Endothelial cell of umbilical vein (primary cell): Measurements from ENCODE around the gene ACD. TPM values are rescaled to one million over a fixed set of nuclear protein-coding genes. Genes with fewer than 3 reads are reported as not detected.

Source experiments
- BruUV-seq: library from RNA; stranded (reverse); fragments of 400-500 nt; replicated peaks from 2 replicates; lab custom pipeline; 2021; lab: Mats Ljungman, UMichigan
- CTCF ChIA-PET: fragments of 300-600, 350-600 bp; sonication (Branson Sonifier 250); formaldehyde crosslinking; loops from one replicate; lab custom pipeline; 2021; ENCODE audit warnings: antibody characterized with exemption, inconsistent platforms; lab: Charles Lee
- POLR2A ChIA-PET: fragments of 300-600, 350-600 bp; sonication (Branson Sonifier 250); formaldehyde crosslinking; loops from one replicate; lab custom pipeline; 2021; ENCODE audit warnings: antibody characterized with exemption, inconsistent platforms; lab: Charles Lee
- DNase-seq: peaks from one replicate; pipeline ENCODE4 v3.0.0-alpha.2; 2011; ENCODE audit warnings: low read depth, low spot score
- FAIRE-seq: peaks from 2 replicates; lab custom pipeline; 2011; peaks lifted over from hg19 to GRCh38; lab: Jason Lieb, UNC
- H2AFZ ChIP-seq: 2 replicates; pipeline ENCODE4 v1.6.0; 2012; ENCODE audit warnings: low read depth, low read length, control low read depth, inconsistent platforms
- H3K27ac ChIP-seq: 2 replicates; pipeline ENCODE4 v1.5.1; 2011; ENCODE audit warnings: low read depth, mild to moderate bottlenecking, control low read depth, low read length, moderate library complexity; ENCODE audit not compliant: insufficient read depth
- H3K27me3 ChIP-seq, 2 experiments: 2 replicates each; pipeline versions ENCODE4 v1.6.0 to v1.6.1; 2011; ENCODE audit warnings: low read length in 2 of 2, mixed read lengths in 1 of 2; ENCODE audit not compliant: control insufficient read depth in 2 of 2, insufficient read depth in 2 of 2
- H3K36me3 ChIP-seq, 2 experiments: 2 replicates in 1 of 2; 3 replicates in 1 of 2; pipeline ENCODE4 v1.5.1; 2011; ENCODE audit warnings: low read length in 2 of 2, mild to moderate bottlenecking in 1 of 2, moderate library complexity in 1 of 2; ENCODE audit not compliant: control insufficient read depth in 2 of 2, insufficient read depth in 2 of 2; ENCODE audit errors: extremely low read depth in 1 of 2
- H3K4me1 ChIP-seq: 3 replicates; pipeline ENCODE4 v1.5.1; 2011; ENCODE audit warnings: mild to moderate bottlenecking, low read length; ENCODE audit not compliant: control insufficient read depth, insufficient read depth; ENCODE audit errors: extremely low read depth
- H3K4me2 ChIP-seq: 2 replicates; pipeline ENCODE4 v1.6.1; 2011; ENCODE audit warnings: low read length, control low read depth, mixed read lengths; ENCODE audit not compliant: insufficient read depth
- H3K4me3 ChIP-seq, 3 experiments: fragments of 200-600 bp in 1 of 3; sonication (generic), shearing (Covaris generic) in 1 of 3; replicated peaks in 1 of 3; 2 replicates each; pipeline ENCODE4 v1.5.1; 2011 to 2016; ENCODE audit warnings: control low read depth in 3 of 3, low read length in 3 of 3, mild to moderate bottlenecking in 2 of 3, inconsistent platforms in 1 of 3, low read depth in 1 of 3, moderate library complexity in 1 of 3; ENCODE audit not compliant: insufficient read depth in 1 of 3
- H3K79me2 ChIP-seq: 2 replicates; pipeline ENCODE4 v1.6.0; 2012; ENCODE audit warnings: low read length, inconsistent platforms; ENCODE audit not compliant: control insufficient read depth, insufficient read depth
- H3K9ac ChIP-seq: replicated peaks from 2 replicates; pipeline ENCODE3; 2011; ENCODE audit warnings: low read length, control low read depth; ENCODE audit not compliant: insufficient read depth; ENCODE audit errors: extremely low read depth
- H3K9me1 ChIP-seq: replicated peaks from 3 replicates; pipeline ENCODE4 v1.6.0; 2011; ENCODE audit warnings: mild to moderate bottlenecking, low read length; ENCODE audit not compliant: control insufficient read depth, insufficient read depth; ENCODE audit errors: extremely low read depth
- H3K9me3 ChIP-seq: replicated peaks from 2 replicates; pipeline ENCODE4 v1.5.1; 2012; ENCODE audit warnings: low read length, inconsistent platforms; ENCODE audit not compliant: control insufficient read depth, insufficient read depth
- H4K20me1 ChIP-seq: replicated peaks from 2 replicates; pipeline ENCODE3; 2011; ENCODE audit warnings: mild to moderate bottlenecking, low read length; ENCODE audit not compliant: control insufficient read depth, insufficient read depth; ENCODE audit errors: extremely low read depth
- CTCF ChIP-seq, 2 donors: IDR thresholded peaks; 1 replicate in 1 of 2; 2 replicates in 1 of 2; pipeline ENCODE4 v1.5.1; 2011; ENCODE audit warnings: low read length in 2 of 2, mild to moderate bottlenecking in 2 of 2, moderate library complexity in 2 of 2, control low read depth in 1 of 2, inconsistent platforms in 1 of 2, low read depth in 1 of 2; ENCODE audit not compliant: insufficient read depth in 1 of 2; ENCODE audit errors: extremely low read depth in 1 of 2
- EZH2 ChIP-seq: IDR thresholded peaks from 2 replicates; pipeline ENCODE4 v1.6.1; 2012; ENCODE audit warnings: borderline replicate concordance, low read depth, mild to moderate bottlenecking, moderate library complexity, low read length, inconsistent platforms; ENCODE audit not compliant: severe bottlenecking
- FOS ChIP-seq: IDR thresholded peaks from 2 replicates; pipeline ENCODE4 v1.6.1; 2011; ENCODE audit warnings: mild to moderate bottlenecking, low read length, moderate library complexity, borderline replicate concordance; ENCODE audit not compliant: insufficient read depth
- GATA2 ChIP-seq: IDR thresholded peaks from 2 replicates; pipeline ENCODE4 v1.7.0; 2011; ENCODE audit warnings: low read depth, mild to moderate bottlenecking, moderate library complexity, mixed read lengths, low read length; ENCODE audit not compliant: insufficient read length, insufficient read depth
- JUN ChIP-seq: IDR thresholded peaks from 2 replicates; pipeline ENCODE4 v1.6.1; 2011; ENCODE audit warnings: borderline replicate concordance, low read depth; ENCODE audit not compliant: insufficient read length, insufficient read depth
- MAX ChIP-seq: IDR thresholded peaks from 2 replicates; pipeline ENCODE4 v1.6.1; 2011; ENCODE audit not compliant: insufficient read depth, insufficient read length
- MYC ChIP-seq: IDR thresholded peaks from one replicate; pipeline ENCODE4 v1.6.1; 2011; ENCODE audit warnings: mild to moderate bottlenecking, low read depth, low read length
- POLR2A ChIP-seq: IDR thresholded peaks from 2 replicates; pipeline ENCODE4 v1.6.1; 2012; ENCODE audit warnings: low read depth, mild to moderate bottlenecking, control low read depth, low read length
- POLR2AphosphoS5 ChIP-seq: IDR thresholded peaks from 2 replicates; pipeline ENCODE4 v1.6.1; 2012; ENCODE audit warnings: low read depth, mild to moderate bottlenecking, control low read depth, low read length, moderate library complexity; ENCODE audit not compliant: insufficient read depth
- dilution Hi-C: fragments of 300-500 bp; cut with MboI; formaldehyde crosslinking; loops from one replicate; pipeline ENCODE4 v1.15.0; 2019; ENCODE audit warnings: low sequenced_read_pairs; ENCODE audit not compliant: extremely low pct_ligation_motif_present
- intact Hi-C: fragments of 100-400 bp; cut with micrococcal nuclease; formaldehyde crosslinking; loops from one replicate; pipeline ENCODE4 v1.10.0; 2022
- polyA plus RNA-seq, 4 experiments: library from polyadenylated mRNA; depleted of rRNA in 3 of 4; stranded (reverse) in 3 of 4; unstranded in 1 of 4; fragments of >200 nt; gene quantifications; 2 replicates each; pipeline versions ENCODE4 v1.2.1 to v1.2.3, GENCODE V29; 2011 to 2012; ENCODE audit warnings: missing spikeins in 1 of 4
- total RNA-seq: library from RNA; stranded (reverse); gene quantifications from 2 replicates; pipeline ENCODE4 v1.2.3, GENCODE V29; 2021

ACD gene
- total and polyA plus RNA-seq, 2 donors (not counting 3 experiments of a cell fraction or from before 2014, with no cell fraction given): 24.4 to 36.0 TPM

DNA sequence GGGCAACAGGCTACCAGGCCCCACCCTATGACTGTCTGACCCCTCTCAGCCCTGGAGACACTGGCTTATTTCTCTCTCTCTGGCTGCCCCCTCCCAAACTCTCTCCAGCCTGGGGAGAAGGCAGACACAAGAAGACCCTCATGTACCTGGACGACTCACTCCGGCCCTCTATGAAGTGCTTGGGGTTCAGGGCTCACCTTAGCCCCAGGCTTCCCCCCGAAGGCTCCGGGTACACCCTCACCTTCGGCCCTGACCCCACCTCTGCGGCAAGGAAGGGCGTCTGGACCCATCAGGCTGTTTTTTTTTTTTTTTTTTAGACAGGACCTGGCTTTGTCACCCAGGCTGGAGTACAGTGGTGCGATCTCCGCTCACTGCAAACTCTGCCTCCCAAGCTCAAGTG is 16.0 kb downstream of the ACD start:
- POLR2A ChIA-PET: interaction anchor here (0.7 kb wide), 2 partner anchors 10 to 76 kb away, joined by 3 to 4 read pairs; no protein-coding TSS in a partner anchor
- Histone ChIP-seq H3K9me3 (no peaks in the 10 kb centered on the region), H3K4me2 (no peak overlapping the region), H3K79me2 (no peaks in the 10 kb centered on the region), H2AFZ (no peak overlapping the region), H3K9me1 (no peaks in the 10 kb centered on the region), H3K36me3 (no peaks in the 10 kb centered on the region), H3K4me3 (no peak overlapping the region), H3K27me3 (peaks cover 9 to 14% of the 10 kb centered on the region in 2 experiments), H4K20me1 (no peaks in the 10 kb centered on the region), H3K9ac (no peak overlapping the region), H3K27ac (no peak overlapping the region), H3K4me1 (no peaks in the 10 kb centered on the region)
- no TSS peak for BruUV-seq
- DNase-seq (no peak), FAIRE-seq (peak; percentile 38)
- TF ChIP-seq FOS: no peak
- no peak for TF ChIP-seq CTCF (IDR thresholded peaks at IDR 0.05; ENCODE audit: extremely low read depth in 1 of 2, insufficient read depth in 1 of 2, low read depth in 1 of 2, low read length in 2 of 2)
- TF ChIP-seq MYC: no peak
- no peak for TF ChIP-seq EZH2
- no peak for TF ChIP-seq POLR2A
- TF ChIP-seq POLR2AphosphoS5: no peak
- no peak for TF ChIP-seq JUN
- TF ChIP-seq GATA2: no peak
- TF ChIP-seq MAX: no peak
- dilution Hi-C loops: no loop called here
- CTCF ChIA-PET: interaction anchor here (0.9 to 7.7 kb wide), 14 partner anchors 16 to 150 kb away, joined by 3 to 166 read pairs (median 6); partner anchors contain the start of genes ACD, CTCF, PARD6A and RIPOR1
- intact Hi-C loops: loop anchor here (1.0 kb wide), 3 partner anchors 82 to 123 kb away; partner anchors contain the start of gene CTCF
